ENCODE data around the gene DPH1.
A peak's percentile ranks its signal among the peaks of the same experiment; 100 is the strongest.

DPH1 gene

GRCh38 chr17:2051061-2051932 lies 21.3 kb downstream of the DPH1 start:
- Histone ChIP-seq H3K27ac (peak overlapping the region; percentile 66), H3K36me3 (no peaks in the 10 kb centered on the region), H3K4me1 (ENCODE audit: control insufficient read depth in 1 of 2, insufficient read depth in 1 of 2, low read depth in 1 of 2, low read length in 1 of 2) (peaks cover 33 to 57% of the 10 kb centered on the region in 2 experiments), H3K4me3 (ENCODE audit: low read depth in 1 of 2, low read length in 1 of 2) (peak overlapping the region in 1 of 2 experiments; percentile 72), H3K9me3 (no peaks in the 10 kb centered on the region), H3K27me3 (peaks cover 93% of the 10 kb centered on the region)
- TF ChIP-seq CTCF (IDR thresholded peaks at IDR 0.05) = no peak

- H3K27ac ChIP-seq = peak overlapping the region; percentile 8
- peaks cover 93% of the 10 kb centered on the region for H3K27me3 ChIP-seq
- H3K9me3 ChIP-seq = no peaks in the 10 kb centered on the region
- H3K4me3 ChIP-seq (ENCODE audit: low read depth in 1 of 2, low read length in 1 of 2) = no peak overlapping the region
- peaks cover 40 to 65% of the 10 kb centered on the region in 2 experiments for H3K4me1 ChIP-seq (ENCODE audit: control insufficient read depth in 1 of 2, insufficient read depth in 1 of 2, low read depth in 1 of 2, low read length in 1 of 2)
- H3K36me3 ChIP-seq = no peaks in the 10 kb centered on the region
- no peak for TF ChIP-seq CTCF (IDR thresholded peaks at IDR 0.05)
These were observed 22.1 kb downstream of the DPH1 start for GRCh38 chr17:2051933-2052559.

GRCh38 chr17:2053380-2054261 lies 23.7 kb downstream of the DPH1 start:
- H3K4me3 ChIP-seq (ENCODE audit: low read depth in 1 of 2, low read length in 1 of 2) = peak overlapping the region in 1 of 2 experiments; percentile 38
- no peak for TF ChIP-seq CTCF (IDR thresholded peaks at IDR 0.05)
- no peaks in the 10 kb centered on the region for H3K9me3 ChIP-seq
- H3K36me3 ChIP-seq = no peaks in the 10 kb centered on the region
- H3K4me1 ChIP-seq (ENCODE audit: control insufficient read depth in 1 of 2, insufficient read depth in 1 of 2, low read depth in 1 of 2, low read length in 1 of 2) = peaks cover 54 to 80% of the 10 kb centered on the region in 2 experiments
- H3K27me3 ChIP-seq = peaks cover 94% of the 10 kb centered on the region
- H3K27ac ChIP-seq = no peak overlapping the region

GRCh38 chr17:2054262-2054511 lies 24.2 kb downstream of the DPH1 start:
- Histone ChIP-seq H3K27me3 (peaks cover 89% of the 10 kb centered on the region), H3K4me3 (ENCODE audit: low read depth in 1 of 2, low read length in 1 of 2) (peak overlapping the region in 1 of 2 experiments; percentile 38)
- no peak for TF ChIP-seq CTCF (IDR thresholded peaks at IDR 0.05)

GRCh38 chr17:2054512-2055291 lies 24.7 kb downstream of the DPH1 start, which contains the start of gene HIC1:
TSS of gene HIC1 (plus strand) at chr17:2055103. CDS start at chr17:2056691, 1,588 bp downstream.
- no peaks in the 10 kb centered on the region for H3K36me3 ChIP-seq
- H3K4me3 ChIP-seq (ENCODE audit: low read depth in 1 of 2, low read length in 1 of 2) = peak within 1 kb of the TSS; percentile 47 to 63
- H3K27ac ChIP-seq = peak within 1 kb of the TSS; percentile 29
- H3K9me3 ChIP-seq = no peaks in the 10 kb centered on the region
- peak; percentile 95 for TF ChIP-seq CTCF (IDR thresholded peaks at IDR 0.05)
- peaks cover 52 to 80% of the 10 kb centered on the region in 2 experiments for H3K4me1 ChIP-seq (ENCODE audit: control insufficient read depth in 1 of 2, insufficient read depth in 1 of 2, low read depth in 1 of 2, low read length in 1 of 2)
- peaks cover 84% of the 10 kb centered on the region for H3K27me3 ChIP-seq

More at GRCh38 chr17:2054262-2054511, 24.2 kb downstream of the DPH1 start:
- H3K36me3 ChIP-seq = no peaks in the 10 kb centered on the region
- no peak overlapping the region for H3K27ac ChIP-seq
- no peaks in the 10 kb centered on the region for H3K9me3 ChIP-seq
- H3K4me1 ChIP-seq (ENCODE audit: control insufficient read depth in 1 of 2, insufficient read depth in 1 of 2, low read depth in 1 of 2, low read length in 1 of 2) = peaks cover 52 to 80% of the 10 kb centered on the region in 2 experiments

Measured in neutrophil (primary cell).